GM12873 (cell line): ENCODE measurements around the gene DDN.

Experiments
- CTCF ChIP-seq: IDR thresholded peaks from 2 replicates; pipeline ENCODE4 v1.5.1; 2012; ENCODE audit warnings: low read depth, mild to moderate bottlenecking, moderate library complexity, low read length, control low read depth; ENCODE audit not compliant: insufficient read depth; ENCODE audit errors: missing control alignments

Gene DDN

DNA sequence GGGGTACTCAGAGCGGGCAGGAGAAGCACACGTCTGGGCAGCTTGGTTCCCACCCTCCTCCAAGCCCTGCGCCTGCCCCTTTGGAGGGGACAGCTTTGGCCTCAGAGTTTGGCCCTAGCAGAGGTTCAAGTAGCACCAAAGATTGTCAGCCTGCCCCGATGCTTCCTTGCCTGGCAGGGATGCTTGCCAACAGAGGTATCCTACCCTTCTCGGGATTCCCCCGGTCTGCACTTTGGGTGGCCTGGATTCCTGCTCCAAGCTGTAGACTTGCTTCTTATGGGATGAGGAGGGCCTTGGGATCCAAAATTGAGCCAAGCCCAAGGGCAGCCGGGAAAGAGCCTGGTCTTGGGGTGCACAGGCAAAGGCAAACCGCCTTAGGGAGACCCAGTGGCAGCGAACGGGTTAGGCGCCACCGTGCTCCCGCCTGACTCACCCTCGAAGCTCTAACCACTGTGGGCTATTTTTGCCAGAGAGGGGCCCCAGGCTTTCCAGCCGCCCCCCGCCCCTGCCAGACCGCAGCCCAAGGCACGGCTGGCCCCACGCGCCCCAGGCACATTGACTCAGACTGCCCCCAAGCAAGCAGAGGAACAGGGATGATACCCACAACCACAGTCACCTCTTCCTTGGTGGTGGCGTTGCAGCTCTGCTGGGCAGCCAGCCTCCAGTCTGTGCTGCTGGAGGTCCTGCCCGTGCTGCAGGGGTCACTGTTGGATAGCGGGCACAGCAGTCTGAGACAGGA lies 26.8 kb downstream of the DDN start:
- TF ChIP-seq CTCF = peak; percentile 20

DNA sequence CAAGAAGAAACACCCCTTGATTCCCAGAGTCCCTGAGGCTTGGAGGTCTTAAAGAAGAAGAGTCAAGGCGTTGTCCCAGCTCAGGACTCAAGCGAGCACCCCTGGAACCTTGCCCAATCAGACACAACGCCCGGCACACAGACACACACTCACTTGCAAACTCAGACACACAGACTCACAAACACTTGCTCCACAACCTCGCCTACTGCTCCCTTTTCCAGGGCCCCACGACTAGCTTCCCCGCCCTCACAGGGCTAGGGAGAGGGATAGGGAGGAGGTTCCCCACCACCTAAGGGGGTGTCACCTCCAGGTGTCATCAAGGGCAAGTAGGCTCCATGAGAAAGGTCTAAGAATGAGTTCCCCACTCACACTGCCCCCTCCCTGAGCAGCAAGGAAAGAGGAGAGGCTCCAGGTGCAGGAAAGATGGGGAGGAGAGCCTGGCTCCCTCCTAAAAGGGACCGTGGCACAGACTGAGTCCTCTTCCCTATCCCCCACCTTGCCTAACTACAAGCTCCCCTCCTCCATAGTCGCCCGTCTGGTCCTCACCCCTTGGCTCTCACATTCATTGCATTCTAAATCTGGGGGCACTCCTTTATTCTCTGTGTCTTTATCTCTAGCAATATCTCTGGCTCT lies 28.4 kb downstream of the DDN start:
- no peak for TF ChIP-seq CTCF

DNA sequence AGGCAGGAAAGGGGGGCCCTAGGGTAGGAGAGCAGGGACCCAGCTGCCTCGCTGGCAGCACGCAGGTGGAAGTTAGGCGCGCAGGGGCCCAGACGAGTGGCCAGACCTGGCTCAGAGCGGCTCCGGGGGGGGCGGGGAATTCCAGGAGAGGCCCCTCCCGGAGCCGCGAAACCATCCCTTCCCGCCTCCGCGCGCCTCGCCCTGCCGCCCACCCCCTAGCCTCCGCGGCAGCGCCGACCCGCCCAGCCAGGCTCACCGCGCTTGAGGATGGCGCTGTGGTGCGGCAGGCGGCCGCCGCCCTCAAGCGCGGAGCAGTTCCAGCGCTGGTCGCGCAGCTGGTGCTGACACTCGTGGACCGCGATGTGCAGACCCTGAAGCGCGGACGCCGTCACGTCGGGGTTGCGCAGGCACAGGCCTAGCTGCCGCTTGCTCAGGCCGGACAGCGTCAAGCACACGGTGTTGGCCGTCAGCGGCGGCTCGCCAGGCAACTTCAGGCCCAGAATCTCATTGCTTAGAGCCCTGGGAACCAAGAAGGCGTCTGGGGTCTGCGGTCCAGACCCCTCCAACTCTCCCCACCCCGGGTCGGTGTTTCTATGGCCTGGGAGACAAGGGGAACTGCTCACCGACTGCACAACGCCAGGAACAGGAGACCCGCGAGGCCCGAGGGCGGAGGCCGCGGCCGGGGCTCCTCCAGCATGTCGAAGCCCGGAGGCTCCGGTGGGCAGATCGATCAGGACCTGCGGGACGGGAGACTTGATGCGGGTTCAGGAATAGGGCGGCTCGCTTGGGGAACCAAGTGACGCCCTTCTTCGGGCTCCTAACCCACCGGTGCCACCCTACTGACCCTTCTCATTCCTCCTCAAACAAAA lies 29.1 kb downstream of the DDN start:
- TF ChIP-seq CTCF = no peak

DNA sequence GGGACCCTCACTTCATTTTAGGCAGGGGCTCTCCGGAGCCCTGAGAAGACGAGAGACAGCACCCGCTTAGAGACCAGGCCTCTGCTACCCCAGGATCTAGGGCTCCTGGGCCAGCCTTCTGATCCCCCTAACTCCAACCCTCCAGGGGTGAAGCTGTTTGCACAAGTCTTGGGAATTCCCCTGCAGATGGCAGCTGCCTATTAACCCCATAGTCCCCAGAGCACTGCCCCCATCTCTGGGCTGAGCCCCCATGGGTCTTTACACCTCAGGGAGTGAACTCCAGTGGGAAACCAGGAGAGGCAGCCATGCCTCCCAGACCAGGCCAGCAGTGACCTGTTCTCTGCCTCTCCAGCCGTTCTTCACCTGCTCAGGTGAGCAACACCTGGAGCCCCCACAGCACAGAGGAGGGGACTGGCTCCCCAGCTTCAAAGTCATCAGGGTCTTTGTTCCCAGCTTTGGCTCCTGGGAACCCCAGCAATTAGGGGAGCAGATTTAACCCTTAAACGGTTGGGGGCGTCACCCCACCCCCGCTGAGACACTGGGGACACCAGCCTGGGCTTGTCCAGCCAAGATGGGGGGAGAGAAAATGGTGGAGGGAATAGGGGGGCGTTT lies 29.9 kb downstream of the DDN start:
- TF ChIP-seq CTCF = no peak

- TF ChIP-seq CTCF = no peak
Observed at GRCh38 chr12:48968467-48968866, 30.7 kb downstream of the DDN start.

- TF ChIP-seq CTCF = no peak
Observed at GRCh38 chr12:48967991-48968390, 31.2 kb downstream of the DDN start.
